Measurements from ENCODE around the gene TENM3.

GRCh38 chr4:182653596-182653995 lies 410.4 kb downstream of the TENM3 start:
- no peak for TF ChIP-seq CTCF (IDR thresholded peaks at IDR 0.05)
- no peak for TF ChIP-seq ESRRA (CRISPR knock-in tag; IDR thresholded peaks at IDR 0.05; ENCODE audit: borderline replicate concordance)
- no peak for TF ChIP-seq SMAD3 (CRISPR knock-in tag; IDR thresholded peaks at IDR 0.05; ENCODE audit: borderline replicate concordance)
- no peak for TF ChIP-seq ZNF138 (CRISPR knock-in tag; conservative IDR thresholded peaks at IDR 0.05)
- no peak for TF ChIP-seq SP1 (CRISPR knock-in tag; conservative IDR thresholded peaks at IDR 0.05)
- no peak for TF ChIP-seq ATF1 (CRISPR knock-in tag; IDR thresholded peaks at IDR 0.05)
- no peak for TF ChIP-seq GABPB1 (CRISPR knock-in tag; IDR thresholded peaks at IDR 0.05)
